Measurements from ENCODE around the gene PLPPR5.

The PLPPR5 gene

DNA sequence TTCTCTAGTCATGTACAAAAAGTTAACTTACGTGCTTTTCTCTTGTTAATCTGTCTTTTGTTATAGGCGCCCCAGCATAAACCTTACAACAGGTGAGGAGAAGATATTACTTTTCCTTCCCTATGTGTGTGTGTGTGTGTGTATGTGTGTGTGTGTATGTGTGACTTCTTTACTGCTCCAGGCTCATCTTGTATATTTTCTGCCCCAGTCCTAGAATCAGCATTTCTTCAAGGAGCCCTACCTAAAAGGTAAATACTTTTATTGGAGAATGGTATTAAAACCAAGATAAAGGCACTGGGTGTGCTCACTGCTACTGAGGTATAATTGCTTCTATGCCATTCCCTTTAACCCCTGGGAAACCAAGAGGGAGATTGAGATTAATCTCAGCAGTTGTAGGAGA is 129.8 kb downstream of the PLPPR5 start:
- Mint-ChIP-seq H3K4me1 (no peaks in the 10 kb centered on the region), H3K4me3 (no peak overlapping the region), H3K36me3 (ENCODE audit: low read depth) (no peaks in the 10 kb centered on the region), H3K9me3 (peaks cover 5% of the 10 kb centered on the region), H3K27ac (no peak overlapping the region), H3K27me3 (ENCODE audit: low read depth) (no peaks in the 10 kb centered on the region)
- TF ChIP-seq, protein P1, sequence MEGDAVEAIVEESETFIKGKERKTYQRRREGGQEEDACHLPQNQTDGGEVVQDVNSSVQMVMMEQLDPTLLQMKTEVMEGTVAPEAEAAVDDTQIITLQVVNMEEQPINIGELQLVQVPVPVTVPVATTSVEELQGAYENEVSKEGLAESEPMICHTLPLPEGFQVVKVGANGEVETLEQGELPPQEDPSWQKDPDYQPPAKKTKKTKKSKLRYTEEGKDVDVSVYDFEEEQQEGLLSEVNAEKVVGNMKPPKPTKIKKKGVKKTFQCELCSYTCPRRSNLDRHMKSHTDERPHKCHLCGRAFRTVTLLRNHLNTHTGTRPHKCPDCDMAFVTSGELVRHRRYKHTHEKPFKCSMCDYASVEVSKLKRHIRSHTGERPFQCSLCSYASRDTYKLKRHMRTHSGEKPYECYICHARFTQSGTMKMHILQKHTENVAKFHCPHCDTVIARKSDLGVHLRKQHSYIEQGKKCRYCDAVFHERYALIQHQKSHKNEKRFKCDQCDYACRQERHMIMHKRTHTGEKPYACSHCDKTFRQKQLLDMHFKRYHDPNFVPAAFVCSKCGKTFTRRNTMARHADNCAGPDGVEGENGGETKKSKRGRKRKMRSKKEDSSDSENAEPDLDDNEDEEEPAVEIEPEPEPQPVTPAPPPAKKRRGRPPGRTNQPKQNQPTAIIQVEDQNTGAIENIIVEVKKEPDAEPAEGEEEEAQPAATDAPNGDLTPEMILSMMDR (IDR thresholded peaks at IDR 0.05; ENCODE audit: unreplicated experiment in 3 of 3), result no peak

DNA sequence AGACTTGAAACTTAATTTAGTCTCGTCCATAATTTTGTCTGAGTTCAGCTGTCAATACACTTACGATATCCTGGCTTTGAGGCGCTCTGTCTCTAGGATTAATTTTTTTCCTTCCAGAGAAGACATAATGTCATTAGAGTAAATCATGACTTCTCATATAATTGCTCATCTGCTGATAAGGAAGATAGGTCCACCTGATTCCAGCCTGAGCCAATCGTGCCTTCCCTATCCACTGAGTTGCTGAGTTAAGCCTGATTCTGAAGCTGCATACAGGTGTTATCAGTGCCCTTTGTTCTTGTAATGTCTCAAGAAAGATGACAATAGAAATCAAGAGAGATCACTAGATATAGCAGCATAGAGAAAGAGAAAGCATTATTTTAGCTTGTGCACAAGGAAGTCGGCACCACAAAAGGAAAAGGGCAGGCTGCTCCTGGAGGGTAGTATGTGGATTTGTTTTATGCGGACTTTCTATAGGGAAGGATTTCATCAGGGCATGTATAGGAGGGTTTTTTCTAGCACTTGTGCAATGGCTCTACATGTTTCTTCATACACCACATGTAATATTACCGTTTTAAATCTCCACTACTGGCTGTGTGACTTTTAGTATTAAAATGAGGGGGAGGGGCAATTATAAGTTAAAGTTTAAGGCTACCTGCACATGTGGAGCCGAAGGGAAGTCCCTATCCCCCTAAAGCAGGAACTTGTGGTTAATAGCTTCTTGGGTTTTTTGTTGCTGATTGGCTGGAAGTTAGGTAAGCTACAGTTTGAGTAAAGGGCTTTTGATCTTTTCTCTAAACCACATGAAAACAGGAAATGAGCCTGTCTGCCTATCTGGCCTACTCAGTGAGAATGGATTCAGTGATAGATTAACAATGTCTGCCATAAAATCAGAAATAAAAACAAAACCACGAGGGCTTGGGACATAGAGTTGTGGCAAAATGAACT is 133.4 kb downstream of the PLPPR5 start:
- H3K27me3 Mint-ChIP-seq (ENCODE audit: low read depth), result no peaks in the 10 kb centered on the region
- H3K36me3 Mint-ChIP-seq (ENCODE audit: low read depth), result no peaks in the 10 kb centered on the region
- H3K27ac Mint-ChIP-seq, result no peak overlapping the region
- no peaks in the 10 kb centered on the region for H3K4me1 Mint-ChIP-seq
- H3K4me3 Mint-ChIP-seq, result no peak overlapping the region
- TF ChIP-seq, protein P1 (IDR thresholded peaks at IDR 0.05; ENCODE audit: unreplicated experiment in 3 of 3), result no peak
- H3K9me3 Mint-ChIP-seq, result peaks cover 10% of the 10 kb centered on the region

DNA sequence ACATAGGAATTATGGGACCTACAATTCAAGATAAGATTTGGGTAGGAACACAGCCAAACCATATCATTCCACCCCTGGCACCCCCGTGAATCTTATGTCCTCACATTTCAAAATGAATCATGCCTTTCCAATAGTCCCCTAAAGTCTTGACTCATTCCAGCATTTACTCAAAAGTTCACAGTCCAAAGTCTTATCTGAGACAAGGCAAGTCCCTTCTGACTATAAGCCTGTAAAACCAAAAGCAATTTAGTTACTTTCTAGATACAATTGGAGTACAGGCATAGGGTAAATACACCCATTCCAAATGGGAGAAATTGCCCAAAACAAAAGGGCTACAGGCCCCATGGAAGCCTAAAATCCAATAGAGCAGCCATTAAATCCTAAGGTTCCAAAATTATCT is 138.9 kb downstream of the PLPPR5 start:
- Mint-ChIP-seq H3K27me3 (ENCODE audit: low read depth) (no peaks in the 10 kb centered on the region), H3K27ac (no peak overlapping the region)

DNA sequence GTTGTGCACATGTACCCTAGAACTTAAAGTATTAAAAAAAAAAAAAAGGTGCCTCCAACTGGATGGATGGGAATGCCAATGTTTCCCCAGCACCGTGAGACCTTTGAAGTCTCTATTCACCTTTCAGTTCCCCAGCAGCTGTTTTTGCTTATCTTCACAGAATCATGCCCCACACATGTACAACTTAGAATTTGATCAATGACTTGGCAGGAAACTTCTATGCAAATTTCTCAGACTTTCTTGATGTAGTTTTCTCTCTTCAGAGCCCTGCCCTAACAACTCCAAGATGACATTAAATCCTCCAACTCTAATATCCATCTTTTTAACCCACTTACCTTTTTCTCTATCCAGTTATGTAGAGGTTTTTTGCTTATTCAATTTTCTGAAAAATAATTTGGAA is 144.3 kb downstream of the PLPPR5 start:
- no peak overlapping the region for H3K27ac Mint-ChIP-seq
- TF ChIP-seq, protein P1 (IDR thresholded peaks at IDR 0.05; ENCODE audit: unreplicated experiment in 3 of 3), result no peak
- no peaks in the 10 kb centered on the region for H3K4me1 Mint-ChIP-seq
- H3K4me3 Mint-ChIP-seq, result no peak overlapping the region
- no peaks in the 10 kb centered on the region for H3K27me3 Mint-ChIP-seq (ENCODE audit: low read depth)
- H3K9me3 Mint-ChIP-seq, result peaks cover 4% of the 10 kb centered on the region
- H3K36me3 Mint-ChIP-seq (ENCODE audit: low read depth), result no peaks in the 10 kb centered on the region

More for the DNA sequence above, 138.9 kb downstream of the PLPPR5 start:
- peaks cover 15% of the 10 kb centered on the region for H3K9me3 Mint-ChIP-seq
- no peak overlapping the region for H3K4me3 Mint-ChIP-seq
- TF ChIP-seq, protein P1 (IDR thresholded peaks at IDR 0.05; ENCODE audit: unreplicated experiment in 3 of 3), result no peak
- no peaks in the 10 kb centered on the region for H3K36me3 Mint-ChIP-seq (ENCODE audit: low read depth)
- H3K4me1 Mint-ChIP-seq, result no peaks in the 10 kb centered on the region

DNA sequence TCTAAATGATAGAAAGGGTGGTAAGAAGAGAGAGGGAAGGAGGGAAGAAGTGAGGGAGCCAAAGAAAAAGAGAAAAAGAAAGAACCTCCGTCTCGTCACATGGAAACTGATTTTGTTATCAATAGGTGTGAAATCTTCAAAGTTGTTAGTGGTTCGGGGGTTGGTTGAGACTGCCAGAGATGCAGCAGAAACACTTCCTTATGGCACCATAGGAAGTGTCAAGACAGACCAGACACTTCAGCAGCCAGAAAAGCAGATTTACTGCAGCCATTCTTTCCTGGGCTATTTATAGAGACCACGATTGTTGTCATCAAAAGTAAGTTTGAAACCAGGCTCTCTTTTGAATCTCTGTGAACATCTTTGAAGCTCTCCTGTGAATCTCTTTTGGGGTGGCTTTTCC is 150.5 kb downstream of the PLPPR5 start:
- no peaks in the 10 kb centered on the region for H3K27me3 Mint-ChIP-seq (ENCODE audit: low read depth)
- H3K36me3 Mint-ChIP-seq (ENCODE audit: low read depth), result no peaks in the 10 kb centered on the region
- H3K9me3 Mint-ChIP-seq, result no peaks in the 10 kb centered on the region
- no peak overlapping the region for H3K27ac Mint-ChIP-seq
- H3K4me1 Mint-ChIP-seq, result no peaks in the 10 kb centered on the region
- TF ChIP-seq, protein P1 (IDR thresholded peaks at IDR 0.05; ENCODE audit: unreplicated experiment in 3 of 3), result no peak
- no peak overlapping the region for H3K4me3 Mint-ChIP-seq

All from nephron (organoid).